Measurements from ENCODE around the gene NAV2.

- TF ChIP-seq CTCF (conservative IDR thresholded peaks at IDR 0.05) (no peak), EZH2 (IDR thresholded peaks at IDR 0.05; ENCODE audit: low read depth) (no peak)
These were observed 195.2 kb downstream of the NAV2 start for GRCh38 chr11:19907839-19908238.

Data from PC-9 (cell line).